Measurements from ENCODE around the gene GEMIN7. TPM values are rescaled to one million over a fixed set of nuclear protein-coding genes. Genes with fewer than 3 reads are reported as not detected.

Gene GEMIN7
- total and polyA plus RNA-seq, 2 experiments from 2014 or later: 49.6 to 90.5 TPM

DNA sequence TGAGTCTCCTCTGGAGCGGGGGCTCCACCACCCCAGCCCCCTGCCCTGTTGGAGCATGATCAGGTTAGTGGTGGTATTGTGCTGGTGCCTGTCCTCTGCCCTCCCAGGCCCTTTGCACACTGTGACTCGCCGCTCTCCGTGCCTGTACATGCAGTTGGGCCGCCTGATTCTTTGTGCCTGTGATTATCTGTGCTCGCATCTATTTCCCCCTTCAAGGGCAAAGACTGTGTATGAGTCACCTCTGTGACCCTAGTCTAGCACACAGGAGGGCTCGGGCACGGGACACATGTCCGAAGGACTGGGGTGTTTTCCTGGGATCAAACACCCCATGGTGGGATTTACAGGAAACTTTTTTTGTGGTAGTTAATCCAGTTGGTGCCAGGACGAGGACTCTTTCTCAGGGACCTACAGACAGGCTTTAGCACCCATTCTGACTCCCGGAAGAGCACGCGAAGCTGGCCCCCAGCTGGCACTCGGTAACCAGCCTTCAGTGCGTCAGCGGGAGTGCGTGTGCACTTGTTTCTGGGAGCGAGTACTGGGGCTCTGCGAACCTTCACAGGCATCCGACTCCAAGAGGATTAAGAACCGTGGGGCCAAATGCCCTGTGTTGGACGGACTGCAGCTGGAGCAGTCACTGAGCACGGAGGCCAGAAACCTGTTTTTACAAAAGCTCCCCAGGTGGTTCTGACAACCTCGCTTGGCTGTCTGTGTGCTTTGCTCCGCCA lies 20.6 kb downstream of the GEMIN7 start:
- Histone ChIP-seq H4K20me1 (replicated peaks; ENCODE audit: insufficient read depth) (peaks cover 65% of the 10 kb centered on the region), H3F3A (replicated peaks; ENCODE audit: low read depth) (no peaks in the 10 kb centered on the region), H3K4me3 (no peak overlapping the region), H3K79me2 (replicated peaks; ENCODE audit: insufficient read depth) (peaks cover 100% of the 10 kb centered on the region), H3K36me3 (ENCODE audit: insufficient read depth) (no peaks in the 10 kb centered on the region), H3K27ac (ENCODE audit: low read depth) (peak overlapping the region; percentile 59; the same call in 1 of the 2 replicates), H2AFZ (no peak overlapping the region), H3K4me1 (ENCODE audit: insufficient read depth) (peaks cover 18% of the 10 kb centered on the region; the same call in 1 of the 2 replicates), H3K27me3 (ENCODE audit: insufficient read depth) (no peaks in the 10 kb centered on the region), H3K4me2 (no peak overlapping the region), H3K9me2 (ENCODE audit: insufficient read depth) (no peaks in the 10 kb centered on the region)
- H3K4me3 Mint-ChIP-seq: no peak overlapping the region; the same call in 2 of the 3 replicates
- peaks cover 4% of the 10 kb centered on the region; the same call in 2 of the 3 replicates for H3K36me3 Mint-ChIP-seq (ENCODE audit: low read depth)
- ATAC-seq: no peak; the same call in 2 of the 3 replicates
- no peak for TF ChIP-seq EZH2phosphoT487 (IDR thresholded peaks at IDR 0.05; ENCODE audit: unreplicated experiment)
- TF ChIP-seq STAT1 (IDR thresholded peaks at IDR 0.05; ENCODE audit: unreplicated experiment): no peak
- TF ChIP-seq, protein P1, sequence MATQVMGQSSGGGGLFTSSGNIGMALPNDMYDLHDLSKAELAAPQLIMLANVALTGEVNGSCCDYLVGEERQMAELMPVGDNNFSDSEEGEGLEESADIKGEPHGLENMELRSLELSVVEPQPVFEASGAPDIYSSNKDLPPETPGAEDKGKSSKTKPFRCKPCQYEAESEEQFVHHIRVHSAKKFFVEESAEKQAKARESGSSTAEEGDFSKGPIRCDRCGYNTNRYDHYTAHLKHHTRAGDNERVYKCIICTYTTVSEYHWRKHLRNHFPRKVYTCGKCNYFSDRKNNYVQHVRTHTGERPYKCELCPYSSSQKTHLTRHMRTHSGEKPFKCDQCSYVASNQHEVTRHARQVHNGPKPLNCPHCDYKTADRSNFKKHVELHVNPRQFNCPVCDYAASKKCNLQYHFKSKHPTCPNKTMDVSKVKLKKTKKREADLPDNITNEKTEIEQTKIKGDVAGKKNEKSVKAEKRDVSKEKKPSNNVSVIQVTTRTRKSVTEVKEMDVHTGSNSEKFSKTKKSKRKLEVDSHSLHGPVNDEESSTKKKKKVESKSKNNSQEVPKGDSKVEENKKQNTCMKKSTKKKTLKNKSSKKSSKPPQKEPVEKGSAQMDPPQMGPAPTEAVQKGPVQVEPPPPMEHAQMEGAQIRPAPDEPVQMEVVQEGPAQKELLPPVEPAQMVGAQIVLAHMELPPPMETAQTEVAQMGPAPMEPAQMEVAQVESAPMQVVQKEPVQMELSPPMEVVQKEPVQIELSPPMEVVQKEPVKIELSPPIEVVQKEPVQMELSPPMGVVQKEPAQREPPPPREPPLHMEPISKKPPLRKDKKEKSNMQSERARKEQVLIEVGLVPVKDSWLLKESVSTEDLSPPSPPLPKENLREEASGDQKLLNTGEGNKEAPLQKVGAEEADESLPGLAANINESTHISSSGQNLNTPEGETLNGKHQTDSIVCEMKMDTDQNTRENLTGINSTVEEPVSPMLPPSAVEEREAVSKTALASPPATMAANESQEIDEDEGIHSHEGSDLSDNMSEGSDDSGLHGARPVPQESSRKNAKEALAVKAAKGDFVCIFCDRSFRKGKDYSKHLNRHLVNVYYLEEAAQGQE (IDR thresholded peaks at IDR 0.05; ENCODE audit: unreplicated experiment): no peak
- TF ChIP-seq ZNF331 (CRISPR knock-in tag; IDR thresholded peaks at IDR 0.05; ENCODE audit: low read depth): no peak
- no peak for TF ChIP-seq JUNB (IDR thresholded peaks at IDR 0.05; ENCODE audit: unreplicated experiment)
- no peak for TF ChIP-seq ZNF114 (CRISPR knock-in tag; IDR thresholded peaks at IDR 0.05)
- TF ChIP-seq, protein P2, sequence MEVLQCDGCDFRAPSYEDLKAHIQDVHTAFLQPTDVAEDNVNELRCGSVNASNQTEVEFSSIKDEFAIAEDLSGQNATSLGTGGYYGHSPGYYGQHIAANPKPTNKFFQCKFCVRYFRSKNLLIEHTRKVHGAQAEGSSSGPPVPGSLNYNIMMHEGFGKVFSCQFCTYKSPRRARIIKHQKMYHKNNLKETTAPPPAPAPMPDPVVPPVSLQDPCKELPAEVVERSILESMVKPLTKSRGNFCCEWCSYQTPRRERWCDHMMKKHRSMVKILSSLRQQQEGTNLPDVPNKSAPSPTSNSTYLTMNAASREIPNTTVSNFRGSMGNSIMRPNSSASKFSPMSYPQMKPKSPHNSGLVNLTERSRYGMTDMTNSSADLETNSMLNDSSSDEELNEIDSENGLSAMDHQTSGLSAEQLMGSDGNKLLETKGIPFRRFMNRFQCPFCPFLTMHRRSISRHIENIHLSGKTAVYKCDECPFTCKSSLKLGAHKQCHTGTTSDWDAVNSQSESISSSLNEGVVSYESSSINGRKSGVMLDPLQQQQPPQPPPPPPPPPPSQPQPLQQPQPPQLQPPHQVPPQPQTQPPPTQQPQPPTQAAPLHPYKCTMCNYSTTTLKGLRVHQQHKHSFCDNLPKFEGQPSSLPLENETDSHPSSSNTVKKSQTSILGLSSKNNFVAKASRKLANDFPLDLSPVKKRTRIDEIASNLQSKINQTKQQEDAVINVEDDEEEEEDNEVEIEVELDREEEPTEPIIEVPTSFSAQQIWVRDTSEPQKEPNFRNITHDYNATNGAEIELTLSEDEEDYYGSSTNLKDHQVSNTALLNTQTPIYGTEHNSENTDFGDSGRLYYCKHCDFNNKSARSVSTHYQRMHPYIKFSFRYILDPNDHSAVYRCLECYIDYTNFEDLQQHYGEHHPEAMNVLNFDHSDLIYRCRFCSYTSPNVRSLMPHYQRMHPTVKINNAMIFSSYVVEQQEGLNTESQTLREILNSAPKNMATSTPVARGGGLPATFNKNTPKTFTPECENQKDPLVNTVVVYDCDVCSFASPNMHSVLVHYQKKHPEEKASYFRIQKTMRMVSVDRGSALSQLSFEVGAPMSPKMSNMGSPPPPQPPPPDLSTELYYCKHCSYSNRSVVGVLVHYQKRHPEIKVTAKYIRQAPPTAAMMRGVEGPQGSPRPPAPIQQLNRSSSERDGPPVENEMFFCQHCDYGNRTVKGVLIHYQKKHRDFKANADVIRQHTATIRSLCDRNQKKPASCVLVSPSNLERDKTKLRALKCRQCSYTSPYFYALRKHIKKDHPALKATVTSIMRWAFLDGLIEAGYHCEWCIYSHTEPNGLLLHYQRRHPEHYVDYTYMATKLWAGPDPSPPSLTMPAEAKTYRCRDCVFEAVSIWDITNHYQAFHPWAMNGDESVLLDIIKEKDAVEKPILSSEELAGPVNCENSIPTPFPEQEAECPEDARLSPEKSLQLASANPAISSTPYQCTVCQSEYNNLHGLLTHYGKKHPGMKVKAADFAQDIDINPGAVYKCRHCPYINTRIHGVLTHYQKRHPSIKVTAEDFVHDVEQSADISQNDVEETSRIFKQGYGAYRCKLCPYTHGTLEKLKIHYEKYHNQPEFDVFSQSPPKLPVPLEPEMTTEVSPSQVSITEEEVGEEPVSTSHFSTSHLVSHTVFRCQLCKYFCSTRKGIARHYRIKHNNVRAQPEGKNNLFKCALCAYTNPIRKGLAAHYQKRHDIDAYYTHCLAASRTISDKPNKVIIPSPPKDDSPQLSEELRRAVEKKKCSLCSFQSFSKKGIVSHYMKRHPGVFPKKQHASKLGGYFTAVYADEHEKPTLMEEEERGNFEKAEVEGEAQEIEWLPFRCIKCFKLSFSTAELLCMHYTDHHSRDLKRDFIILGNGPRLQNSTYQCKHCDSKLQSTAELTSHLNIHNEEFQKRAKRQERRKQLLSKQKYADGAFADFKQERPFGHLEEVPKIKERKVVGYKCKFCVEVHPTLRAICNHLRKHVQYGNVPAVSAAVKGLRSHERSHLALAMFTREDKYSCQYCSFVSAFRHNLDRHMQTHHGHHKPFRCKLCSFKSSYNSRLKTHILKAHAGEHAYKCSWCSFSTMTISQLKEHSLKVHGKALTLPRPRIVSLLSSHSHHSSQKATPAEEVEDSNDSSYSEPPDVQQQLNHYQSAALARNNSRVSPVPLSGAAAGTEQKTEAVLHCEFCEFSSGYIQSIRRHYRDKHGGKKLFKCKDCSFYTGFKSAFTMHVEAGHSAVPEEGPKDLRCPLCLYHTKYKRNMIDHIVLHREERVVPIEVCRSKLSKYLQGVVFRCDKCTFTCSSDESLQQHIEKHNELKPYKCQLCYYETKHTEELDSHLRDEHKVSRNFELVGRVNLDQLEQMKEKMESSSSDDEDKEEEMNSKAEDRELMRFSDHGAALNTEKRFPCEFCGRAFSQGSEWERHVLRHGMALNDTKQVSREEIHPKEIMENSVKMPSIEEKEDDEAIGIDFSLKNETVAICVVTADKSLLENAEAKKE (CRISPR knock-in tag; IDR thresholded peaks at IDR 0.05): no peak
- no peak for TF ChIP-seq NANOG (IDR thresholded peaks at IDR 0.05; ENCODE audit: borderline replicate concordance)
- peaks cover 80% of the 10 kb centered on the region for H3K4me1 Mint-ChIP-seq
- peak overlapping the region; percentile 68; the same call in 1 of the 2 replicates for H3K27ac Mint-ChIP-seq
- no peak for DNase-seq (ENCODE audit: low spot score)
- H3K27me3 Mint-ChIP-seq (ENCODE audit: insufficient read depth, low read depth, poor library complexity): peaks cover 14% of the 10 kb centered on the region
- no peaks in the 10 kb centered on the region for H3K9me3 Mint-ChIP-seq

All from GM23338 (cell line).